HAP-1 (cell line): ENCODE measurements around the gene TDRD7.
A peak's percentile ranks its signal among the peaks of the same experiment; 100 is the strongest.
"Not testable (repeated sequence)": the region's sequence is repeated elsewhere in the genome, so short reads cannot be mapped to it uniquely, and the experiment has no call there.

Experiments
- DNase-seq, 2 experiments: peaks; one replicate each; pipeline ENCODE4 v3.0.0-alpha.2; 2016 to 2020; ENCODE audit warnings: low spot score in 2 of 2
- H3K27me3 ChIP-seq: fragments of 250-450 bp; sonication (Bioruptor Pico); 2 replicates; pipeline ENCODE4 v1.5.1; 2020; ENCODE audit warnings: low read depth, mild to moderate bottlenecking, moderate library complexity
- H3K36me3 ChIP-seq: fragments of 250-450 bp; sonication (Bioruptor Pico); replicated peaks from 2 replicates; pipeline ENCODE4 v1.5.1; 2020; ENCODE audit warnings: mild to moderate bottlenecking
- H3K4me1 ChIP-seq: fragments of 250-450 bp; sonication (Bioruptor Pico); 2 replicates; pipeline ENCODE4 v1.5.1; 2020; ENCODE audit warnings: mild to moderate bottlenecking
- H3K4me3 ChIP-seq: fragments of 250-450 bp; sonication (Bioruptor Pico); 2 replicates; pipeline ENCODE4 v1.5.1; 2020; ENCODE audit warnings: mild to moderate bottlenecking, moderate library complexity
- H3K9me3 ChIP-seq: fragments of 250-450 bp; sonication (Bioruptor Pico); 2 replicates; pipeline ENCODE4 v1.5.1; 2020; ENCODE audit warnings: mild to moderate bottlenecking, moderate library complexity
- in situ Hi-C: fragments of 300-500 bp; cut with MboI; formaldehyde crosslinking; loops from 3 replicates; pipeline ENCODE4 v1.14.3; 2020; ENCODE audit warnings: low sequenced_read_pairs, inconsistent platforms, mixed read lengths

Gene TDRD7

GRCh38 chr9:97425336-97425972 is 13.6 kb downstream of the TDRD7 start:
- no peak for DNase-seq
- H3K27me3 ChIP-seq, result no peaks in the 10 kb centered on the region
- H3K4me1 ChIP-seq, result no peaks in the 10 kb centered on the region
- no peaks in the 10 kb centered on the region for H3K36me3 ChIP-seq
- in situ Hi-C loops, result no loop called here
- H3K9me3 ChIP-seq, result no peaks in the 10 kb centered on the region
- H3K4me3 ChIP-seq, result no peak overlapping the region

- Histone ChIP-seq H3K27me3 (no peaks in the 10 kb centered on the region), H3K4me1 (no peaks in the 10 kb centered on the region), H3K4me3 (no peak overlapping the region), H3K36me3 (no peaks in the 10 kb centered on the region), H3K9me3 (no peaks in the 10 kb centered on the region)
- no peak for DNase-seq
- in situ Hi-C loops, result no loop called here
These were observed 14.1 kb downstream of the TDRD7 start for GRCh38 chr9:97425973-97426336.

GRCh38 chr9:97427885-97428284 is 16.0 kb downstream of the TDRD7 start:
- Histone ChIP-seq H3K4me3 (no peak overlapping the region), H3K9me3 (no peaks in the 10 kb centered on the region), H3K27me3 (no peaks in the 10 kb centered on the region), H3K36me3 (no peaks in the 10 kb centered on the region), H3K4me1 (no peaks in the 10 kb centered on the region)
- in situ Hi-C loops, result no loop called here
- no peak for DNase-seq

- no peak overlapping the region for H3K4me3 ChIP-seq
- H3K36me3 ChIP-seq, result no peaks in the 10 kb centered on the region; the same call in 1 of the 2 replicates
- in situ Hi-C loops, result no loop called here
- no peaks in the 10 kb centered on the region for H3K27me3 ChIP-seq
- H3K4me1 ChIP-seq, result no peaks in the 10 kb centered on the region
- H3K9me3 ChIP-seq, result no peaks in the 10 kb centered on the region
- no peak for DNase-seq
These were observed 18.6 kb downstream of the TDRD7 start for GRCh38 chr9:97430316-97431043.

GRCh38 chr9:97431044-97431441 is 19.1 kb downstream of the TDRD7 start:
- no peak for DNase-seq
- Histone ChIP-seq H3K4me3 (no peak overlapping the region), H3K9me3 (no peaks in the 10 kb centered on the region), H3K36me3 (no peaks in the 10 kb centered on the region; the same call in 1 of the 2 replicates), H3K4me1 (peaks cover 4% of the 10 kb centered on the region), H3K27me3 (no peaks in the 10 kb centered on the region)
- in situ Hi-C loops, result no loop called here

GRCh38 chr9:97431549-97432143 is 19.8 kb downstream of the TDRD7 start:
- no peak overlapping the region for H3K4me3 ChIP-seq
- no peaks in the 10 kb centered on the region for H3K9me3 ChIP-seq
- DNase-seq, result no peak
- H3K36me3 ChIP-seq, result no peaks in the 10 kb centered on the region; the same call in 1 of the 2 replicates
- no peaks in the 10 kb centered on the region for H3K27me3 ChIP-seq
- H3K4me1 ChIP-seq, result peaks cover 4% of the 10 kb centered on the region
- in situ Hi-C loops, result no loop called here

GRCh38 chr9:97437051-97437600 is 25.2 kb downstream of the TDRD7 start:
- DNase-seq, result no peak
- in situ Hi-C loops, result no loop called here
- H3K27me3 ChIP-seq, result no peaks in the 10 kb centered on the region
- H3K36me3 ChIP-seq, result no peaks in the 10 kb centered on the region; the same call in 1 of the 2 replicates
- no peak overlapping the region for H3K4me3 ChIP-seq
- H3K9me3 ChIP-seq, result no peaks in the 10 kb centered on the region
- peaks cover 17% of the 10 kb centered on the region for H3K4me1 ChIP-seq

GRCh38 chr9:97438257-97438656 is 26.4 kb downstream of the TDRD7 start:
- no peaks in the 10 kb centered on the region for H3K27me3 ChIP-seq
- in situ Hi-C loops, result no loop called here
- H3K9me3 ChIP-seq, result no peaks in the 10 kb centered on the region
- no peak for DNase-seq
- H3K4me1 ChIP-seq, result peaks cover 17% of the 10 kb centered on the region
- no peaks in the 10 kb centered on the region; the same call in 1 of the 2 replicates for H3K36me3 ChIP-seq
- no peak overlapping the region for H3K4me3 ChIP-seq

- peaks cover 17% of the 10 kb centered on the region for H3K4me1 ChIP-seq
- in situ Hi-C loops, result no loop called here
- DNase-seq, result no peak
These were observed 26.8 kb downstream of the TDRD7 start for GRCh38 chr9:97438666-97439065.

GRCh38 chr9:97440160-97440559 is 28.3 kb downstream of the TDRD7 start:
- H3K36me3 ChIP-seq, result no peaks in the 10 kb centered on the region
- in situ Hi-C loops, result no loop called here
- H3K9me3 ChIP-seq, result no peaks in the 10 kb centered on the region
- no peaks in the 10 kb centered on the region for H3K27me3 ChIP-seq
- peak; percentile 10 to 36 for DNase-seq
- H3K4me1 ChIP-seq, result peaks cover 17% of the 10 kb centered on the region
- H3K4me3 ChIP-seq, result no peak overlapping the region

More at GRCh38 chr9:97438666-97439065, 26.8 kb downstream of the TDRD7 start:
- no peaks in the 10 kb centered on the region for H3K27me3 ChIP-seq
- H3K36me3 ChIP-seq, result no peaks in the 10 kb centered on the region; the same call in 1 of the 2 replicates
- no peaks in the 10 kb centered on the region for H3K9me3 ChIP-seq
- no peak overlapping the region for H3K4me3 ChIP-seq

- no peaks in the 10 kb centered on the region for H3K36me3 ChIP-seq
- no peak for DNase-seq
- in situ Hi-C loops, result no loop called here
- H3K4me1 ChIP-seq, result peaks cover 13% of the 10 kb centered on the region
- no peaks in the 10 kb centered on the region for H3K9me3 ChIP-seq
- H3K4me3 ChIP-seq, result no peak overlapping the region
- H3K27me3 ChIP-seq, result no peaks in the 10 kb centered on the region
These were observed 29.8 kb downstream of the TDRD7 start for GRCh38 chr9:97441729-97442128.

GRCh38 chr9:97445119-97445701 is 33.3 kb downstream of the TDRD7 start:
- Histone ChIP-seq H3K36me3 (no peaks in the 10 kb centered on the region), H3K4me1 (peaks cover 7% of the 10 kb centered on the region), H3K9me3 (no peaks in the 10 kb centered on the region), H3K4me3 (no peak overlapping the region), H3K27me3 (no peaks in the 10 kb centered on the region)
- in situ Hi-C loops, result no loop called here
- no peak for DNase-seq

GRCh38 chr9:97447001-97447400 is 35.1 kb downstream of the TDRD7 start:
- no peak for DNase-seq
- in situ Hi-C loops, result no loop called here
- no peaks in the 10 kb centered on the region for H3K4me1 ChIP-seq

GRCh38 chr9:97453573-97453972 is 41.7 kb downstream of the TDRD7 start:
- H3K27me3 ChIP-seq, H3K9me3 ChIP-seq, DNase-seq, H3K4me1 ChIP-seq, in situ Hi-C loops, H3K4me3 ChIP-seq, H3K36me3 ChIP-seq: not testable (repeated sequence)

More at GRCh38 chr9:97447001-97447400, 35.1 kb downstream of the TDRD7 start:
- no peaks in the 10 kb centered on the region for H3K36me3 ChIP-seq
- no peaks in the 10 kb centered on the region for H3K27me3 ChIP-seq
- H3K9me3 ChIP-seq, result no peaks in the 10 kb centered on the region
- no peak overlapping the region for H3K4me3 ChIP-seq
